ENCODE measurements around the gene SH2D5. TPM values are rescaled to one million over a fixed set of nuclear protein-coding genes. Genes with fewer than 3 reads are reported as not detected.

SH2D5 gene
- total and polyA plus RNA-seq, 3 experiments from 2014 or later: 0.13 to 0.24 TPM; not detected in 1

DNA sequence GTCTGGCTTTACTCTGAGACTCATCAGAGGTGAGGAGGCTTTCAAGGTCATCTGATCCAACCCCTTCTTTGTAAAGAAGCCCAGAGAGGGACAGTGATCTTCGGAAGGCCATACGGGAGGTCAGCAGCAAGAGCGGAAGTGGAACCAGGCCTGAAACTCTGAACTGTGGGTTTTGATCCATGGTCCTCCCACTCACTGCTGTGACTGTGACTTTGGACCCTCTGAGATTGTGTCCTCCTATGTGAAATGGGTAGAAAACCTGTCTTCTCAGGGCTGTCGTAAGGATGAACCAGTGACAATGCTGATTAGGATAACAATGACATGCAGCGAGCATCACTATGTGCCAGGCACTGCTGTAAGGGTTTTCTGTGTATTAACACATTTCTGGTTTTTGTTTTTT is 61.6 kb downstream of the SH2D5 start:
- Mint-ChIP-seq H3K4me1 (peaks cover 0 to 3% (median 0%) of the 10 kb centered on the region in 3 donors), H3K9me3 (no peaks in the 10 kb centered on the region), H3K4me3 (no peak overlapping the region), H3K36me3 (no peaks in the 10 kb centered on the region), H3K27me3 (peaks cover 8% of the 10 kb centered on the region in 2 donors), H3K27ac (no peak overlapping the region)
- CTCF ChIA-PET: no interaction called here
- DNase-seq: no peak
- H3K27me3 ChIP-seq (ENCODE audit: insufficient read depth, low read length, poor library complexity, severe bottlenecking): no peaks in the 10 kb centered on the region
- H3K36me3 ChIP-seq (ENCODE audit: insufficient read depth, low read length): no peaks in the 10 kb centered on the region
- no peak overlapping the region for H3K27ac ChIP-seq (ENCODE audit: low read depth, low read length)
- H3K4me3 ChIP-seq (ENCODE audit: low read length): no peak overlapping the region
- H3K4me1 ChIP-seq (ENCODE audit: insufficient read depth, low read length): no peaks in the 10 kb centered on the region
- H3K9me3 ChIP-seq (ENCODE audit: low read length): no peaks in the 10 kb centered on the region
- POLR2A ChIA-PET: no interaction called here

Other genes starting within 250 kb of the SH2D5 start
- gene CAMK2N1, start 246.5 kb downstream of the SH2D5 start, total RNA-seq: 1 to 10 TPM; 2.8 TPM
- 1.7 TPM for gene CAMK2N1, start 246.5 kb downstream of the SH2D5 start, polyA plus RNA-seq
- 10 to 100 TPM; 21.3 to 23.3 TPM for gene MUL1, start 224.6 kb downstream of the SH2D5 start, total RNA-seq
- 42.2 TPM for gene MUL1, start 224.6 kb downstream of the SH2D5 start, polyA plus RNA-seq
- not detected for gene FAM43B, start 180.1 kb downstream of the SH2D5 start, total RNA-seq
- not detected for gene FAM43B, start 180.1 kb downstream of the SH2D5 start, polyA plus RNA-seq
- gene CDA, start 143.6 kb downstream of the SH2D5 start, total RNA-seq: not detected
- not detected for gene CDA, start 143.6 kb downstream of the SH2D5 start, polyA plus RNA-seq
- gene PINK1, start 99.2 kb downstream of the SH2D5 start, total RNA-seq: 1 to 10 TPM; 7.9 to 9.2 TPM
- 31.1 TPM for gene PINK1, start 99.2 kb downstream of the SH2D5 start, polyA plus RNA-seq
- gene DDOST, start 71.3 kb downstream of the SH2D5 start, total RNA-seq: 100 to 1,000 TPM; 191 to 201 TPM
- 280 TPM for gene DDOST, start 71.3 kb downstream of the SH2D5 start, polyA plus RNA-seq
- gene KIF17, start 14.7 kb downstream of the SH2D5 start, total RNA-seq: not detected
- gene KIF17, start 14.7 kb downstream of the SH2D5 start, polyA plus RNA-seq: not detected
- 100 to 1,000 TPM; 155 to 166 TPM for gene HP1BP3, start 54.6 kb upstream of the SH2D5 start, total RNA-seq
- 221 TPM for gene HP1BP3, start 54.6 kb upstream of the SH2D5 start, polyA plus RNA-seq

Measured in CD8-positive, alpha-beta memory T cell (primary cell).